Head of caudate nucleus (tissue), 42 donors: ENCODE results near the gene STYX.

ENCODE experiments used
- DNase-seq, 42 donors: peaks; one replicate each; pipeline versions ENCODE4 v3.0.0 to v3.0.0-alpha.2; 2020 to 2021; ENCODE audit warnings: mixed read lengths in 7 of 42
- intact Hi-C: fragments of 100-400 bp; cut with DNase I; formaldehyde crosslinking; loops from one replicate; pipeline ENCODE4 v1.15.0; 2022

STYX gene, protein sequence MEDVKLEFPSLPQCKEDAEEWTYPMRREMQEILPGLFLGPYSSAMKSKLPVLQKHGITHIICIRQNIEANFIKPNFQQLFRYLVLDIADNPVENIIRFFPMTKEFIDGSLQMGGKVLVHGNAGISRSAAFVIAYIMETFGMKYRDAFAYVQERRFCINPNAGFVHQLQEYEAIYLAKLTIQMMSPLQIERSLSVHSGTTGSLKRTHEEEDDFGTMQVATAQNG

GRCh38 chr14:52729925-52730708 lies at the start of gene STYX:
TSS of gene STYX (plus strand) at chr14:52730166. CDS start at chr14:52730475, 309 bp downstream.
- intact Hi-C loops = no loop called here
- DNase-seq = peak; percentile 90 to 98 (median 97)

GRCh38 chr14:52683985-52684520 lies 45.9 kb upstream of the STYX start:
- intact Hi-C loops = no loop called here
- no peak for DNase-seq

GRCh38 chr14:52686176-52686575 lies 43.8 kb upstream of the STYX start:
- intact Hi-C loops = no loop called here
- DNase-seq = no peak

DNA sequence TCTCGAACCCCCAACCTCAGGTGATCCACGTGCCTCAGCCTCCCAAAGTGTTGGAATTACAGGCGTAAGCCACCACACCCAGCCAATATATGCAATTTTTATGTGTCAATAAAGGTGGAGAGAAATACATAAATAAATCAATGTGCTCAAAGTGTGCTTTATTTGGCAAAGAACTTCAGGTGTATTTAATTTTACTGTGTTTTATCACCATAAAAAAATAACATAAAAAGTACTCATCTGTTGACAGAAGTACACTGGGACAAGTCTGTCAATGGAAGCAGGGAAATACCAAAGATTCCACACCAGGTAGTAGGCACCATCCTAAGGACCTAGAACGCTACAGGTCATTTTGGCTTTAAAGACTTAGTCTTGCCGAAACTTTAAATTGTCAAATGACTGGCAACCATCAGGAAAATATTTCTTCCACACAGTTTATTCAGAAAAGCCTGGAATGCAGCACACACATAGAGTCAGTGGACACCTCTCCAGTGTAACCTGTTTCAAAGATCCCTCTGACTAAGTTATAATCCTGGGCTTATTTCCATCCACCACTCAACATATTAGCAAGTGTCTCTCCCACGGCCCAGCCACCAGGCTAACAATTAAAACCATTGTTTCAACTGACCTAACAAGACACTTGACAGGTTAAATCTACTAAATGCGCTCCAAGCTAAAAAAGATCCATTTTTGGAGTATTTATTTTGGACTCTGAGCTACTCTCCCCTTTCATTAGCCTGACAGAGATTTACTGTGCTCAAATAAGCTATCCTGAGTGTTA lies 38.8 kb upstream of the STYX start:
- intact Hi-C loops = no loop called here
- DNase-seq = no peak

DNA sequence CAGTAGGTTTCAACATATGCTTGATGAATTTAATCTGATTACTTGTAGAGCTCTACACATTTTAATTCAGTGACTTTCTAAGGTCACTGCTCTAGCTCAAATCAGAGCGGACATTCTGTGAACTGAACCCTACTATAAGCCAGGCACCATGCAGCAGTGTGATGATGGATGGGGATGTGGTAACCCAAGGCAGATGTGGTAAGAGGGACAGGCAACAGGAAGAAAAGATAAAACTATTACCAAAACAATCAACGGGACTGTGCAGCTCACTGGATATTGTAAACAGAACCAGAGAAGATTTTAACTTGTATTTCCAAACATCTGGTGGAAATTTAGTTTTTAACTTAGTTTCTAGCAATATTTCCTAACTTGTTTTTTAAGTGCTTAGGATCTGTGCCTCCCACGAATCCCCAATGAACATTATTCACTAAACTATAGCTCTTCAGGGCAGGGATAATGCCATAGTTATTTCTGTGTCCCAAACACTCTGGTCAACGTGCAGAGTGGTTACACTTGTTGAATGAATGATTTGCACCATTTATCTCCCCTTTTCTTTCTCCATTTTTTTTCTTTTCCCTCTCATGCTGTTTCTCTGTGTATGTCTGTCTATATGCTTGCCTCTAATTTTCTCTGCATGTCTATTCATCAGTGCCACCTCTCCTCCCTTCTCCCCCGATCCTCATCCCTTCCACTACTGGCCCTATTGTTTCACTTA lies 37.6 kb upstream of the STYX start:
- intact Hi-C loops = no loop called here
- DNase-seq = no peak

DNA sequence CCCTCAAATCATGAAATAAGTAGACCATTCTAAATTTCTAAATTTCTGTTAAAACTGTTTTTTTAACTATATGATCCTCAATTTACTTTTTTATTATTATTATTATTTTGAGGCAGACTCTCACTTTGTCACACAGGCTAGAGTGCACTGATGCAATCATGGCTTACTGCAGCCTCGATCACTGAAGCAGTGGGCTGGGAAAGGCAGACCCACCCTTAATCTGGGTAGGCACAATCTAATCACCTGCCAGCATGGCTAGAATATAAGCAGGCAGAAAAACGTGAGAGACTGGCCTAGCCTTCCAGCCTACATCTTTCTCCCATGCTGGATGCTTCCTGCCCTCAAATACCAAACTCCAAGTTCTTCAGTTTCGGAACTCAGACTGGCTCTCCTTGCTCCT lies 36.9 kb upstream of the STYX start:
- intact Hi-C loops = no loop called here
- DNase-seq = no peak

DNA sequence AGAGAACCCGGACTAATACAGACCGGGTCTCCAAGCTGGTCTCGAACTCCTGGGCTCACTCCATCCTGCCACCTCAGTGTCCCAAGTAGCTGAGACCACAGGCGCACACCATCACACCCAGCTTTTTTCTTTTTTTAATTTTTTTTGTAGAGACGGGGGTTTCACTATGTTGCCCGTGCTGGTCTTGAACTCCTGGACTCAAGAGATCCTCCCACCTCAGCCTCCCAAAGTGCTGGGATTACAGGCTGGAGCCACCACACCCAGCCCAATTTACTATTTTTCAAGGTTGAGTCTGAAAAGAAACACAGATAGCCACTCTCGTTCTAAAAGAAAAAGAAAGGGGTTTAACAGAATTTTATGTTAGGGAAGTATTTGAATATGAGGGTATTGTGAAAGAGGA lies 36.4 kb upstream of the STYX start:
- no peak for DNase-seq
- intact Hi-C loops = no loop called here

- intact Hi-C loops = no loop called here
- DNase-seq = peak in 33 of 42 donors; percentile 13 to 62 (median 34)
Observed at GRCh38 chr14:52694761-52695480, 35.0 kb upstream of the STYX start.

- intact Hi-C loops = no loop called here
- peak; percentile 12 to 88 (median 74) for DNase-seq
Observed at GRCh38 chr14:52695481-52696091, 34.4 kb upstream of the STYX start, which contains the start of gene ERO1A. TSS of gene ERO1A (minus strand) at chr14:52695558. CDS start at chr14:52695481, 77 bp downstream.

DNA sequence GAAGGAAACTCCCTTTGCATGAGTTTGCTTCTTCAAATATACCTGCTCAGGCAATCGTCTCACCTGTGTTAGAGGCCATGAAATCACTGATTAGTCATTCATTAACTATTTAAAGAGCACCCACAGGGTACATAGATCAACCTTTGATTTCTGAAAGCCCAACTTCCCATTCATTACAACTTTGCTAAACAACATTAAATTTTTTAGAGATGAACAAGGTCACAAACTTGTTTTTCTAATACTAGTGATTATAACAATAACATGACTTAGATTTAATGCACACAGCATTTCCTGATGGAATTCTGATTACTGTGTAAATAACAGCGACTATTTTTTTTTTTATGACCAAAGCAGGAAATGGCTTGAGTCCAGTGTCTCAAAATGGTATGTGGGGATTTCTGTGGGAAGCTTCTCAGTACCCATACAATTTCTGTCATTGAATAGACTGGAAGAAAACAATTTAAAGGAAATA lies 29.2 kb upstream of the STYX start:
- no peak for DNase-seq
- intact Hi-C loops = loop anchor here (10.0 kb wide), 1 partner anchor 94 kb away; the partner anchor contains the start of gene GNPNAT1

DNA sequence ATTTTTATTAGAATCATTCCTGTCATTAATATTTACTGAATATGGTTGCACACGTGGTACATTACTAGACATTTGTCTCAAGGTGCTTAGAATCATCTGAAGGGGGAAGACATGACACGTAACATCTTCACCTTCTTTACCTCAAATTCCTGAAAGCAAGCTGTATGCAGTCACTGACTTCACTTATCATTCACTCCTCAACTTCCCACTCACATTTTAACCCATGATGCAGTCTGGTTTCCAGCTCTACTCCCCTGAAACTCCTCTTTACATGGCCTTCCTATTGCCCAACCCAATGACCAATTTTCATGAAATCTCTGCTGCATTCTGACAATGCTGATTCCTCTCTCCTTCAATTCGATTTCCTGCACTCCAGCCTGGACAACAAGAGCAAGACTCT lies 28.7 kb upstream of the STYX start:
- DNase-seq = no peak
- intact Hi-C loops = loop anchor here (10.0 kb wide), 1 partner anchor 94 kb away; the partner anchor contains the start of gene GNPNAT1

GRCh38 chr14:52703225-52703624 lies 26.7 kb upstream of the STYX start:
- intact Hi-C loops = loop anchor here (10.0 kb wide), 1 partner anchor 92 kb away; the partner anchor contains the start of gene GNPNAT1
- DNase-seq = no peak

GRCh38 chr14:52703664-52704063 lies 26.3 kb upstream of the STYX start:
- intact Hi-C loops = loop anchor here (10.0 kb wide), 1 partner anchor 91 kb away; the partner anchor contains the start of gene GNPNAT1
- DNase-seq = no peak

- intact Hi-C loops = loop anchor here (10.0 kb wide), 1 partner anchor 89 kb away; the partner anchor contains the start of gene GNPNAT1
- no peak for DNase-seq
Observed at GRCh38 chr14:52706286-52706685, 23.7 kb upstream of the STYX start.

DNA sequence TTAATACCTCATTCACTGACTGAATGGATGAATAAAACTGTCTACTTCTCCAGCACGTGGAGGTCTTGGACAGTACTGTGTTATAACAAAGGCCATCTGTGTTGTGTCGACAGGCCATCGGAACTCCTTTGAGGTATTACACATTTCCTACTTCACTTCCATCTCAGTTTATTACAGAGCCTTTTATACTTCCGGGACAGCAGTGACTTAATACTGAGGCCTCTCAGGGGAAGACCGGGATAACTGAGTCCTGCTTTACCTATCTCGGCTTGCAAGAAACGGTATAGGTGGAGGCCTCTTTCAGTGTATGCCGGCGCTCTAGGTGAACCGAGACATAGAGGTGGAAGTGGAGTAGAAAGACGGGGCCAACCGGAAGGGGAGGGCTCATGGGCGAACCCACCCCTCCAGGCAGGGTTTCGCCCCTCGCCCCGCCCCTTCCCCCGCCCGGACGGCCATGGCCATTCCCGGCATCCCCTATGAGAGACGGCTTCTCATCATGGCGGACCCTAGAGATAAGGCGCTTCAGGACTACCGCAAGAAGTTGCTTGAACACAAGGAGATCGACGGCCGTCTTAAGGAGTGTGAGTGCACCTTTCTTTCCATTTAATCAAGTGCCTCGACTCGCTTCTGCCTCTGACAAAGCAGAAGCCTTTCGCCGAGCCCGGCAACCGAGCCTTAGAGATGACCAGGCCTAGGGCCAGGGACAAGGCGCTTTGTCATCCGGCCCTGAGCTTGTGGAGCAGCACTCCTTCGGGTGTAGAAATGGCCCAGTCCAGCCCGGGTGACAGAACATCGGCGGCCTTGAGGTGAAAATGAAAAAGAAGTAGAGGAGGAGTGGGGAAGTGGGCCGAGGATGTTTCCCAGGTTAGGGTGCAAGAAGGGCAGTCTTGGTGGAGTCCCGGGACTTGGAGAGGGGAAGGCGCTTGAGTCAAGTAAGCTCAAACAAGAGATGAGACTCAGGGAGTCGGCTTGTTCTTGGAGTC lies 23.0 kb upstream of the STYX start, which contains the start of gene PSMC6:
PSMC6 (plus strand) TSS at position 477 of the 983 bp plus-strand sequence; CDS start at position 497, 20 bp downstream.
- peak; percentile 89 to 99 (median 96) for DNase-seq
- intact Hi-C loops = loop anchor here (10.0 kb wide), 1 partner anchor 88 kb away; the partner anchor contains the start of gene GNPNAT1

- intact Hi-C loops = no loop called here
- DNase-seq = no peak
Observed at GRCh38 chr14:52711666-52712065, 18.3 kb upstream of the STYX start.
